ENCODE data around the gene SSTR3. TPM values are rescaled to one million over a fixed set of nuclear protein-coding genes. Genes with fewer than 3 reads are reported as not detected.
"Not testable (repeated sequence)": the region's sequence is repeated elsewhere in the genome, so short reads cannot be mapped to it uniquely, and the experiment has no call there.

Gene SSTR3
- total RNA-seq, 1 donor from 2014 or later, result not detected

DNA sequence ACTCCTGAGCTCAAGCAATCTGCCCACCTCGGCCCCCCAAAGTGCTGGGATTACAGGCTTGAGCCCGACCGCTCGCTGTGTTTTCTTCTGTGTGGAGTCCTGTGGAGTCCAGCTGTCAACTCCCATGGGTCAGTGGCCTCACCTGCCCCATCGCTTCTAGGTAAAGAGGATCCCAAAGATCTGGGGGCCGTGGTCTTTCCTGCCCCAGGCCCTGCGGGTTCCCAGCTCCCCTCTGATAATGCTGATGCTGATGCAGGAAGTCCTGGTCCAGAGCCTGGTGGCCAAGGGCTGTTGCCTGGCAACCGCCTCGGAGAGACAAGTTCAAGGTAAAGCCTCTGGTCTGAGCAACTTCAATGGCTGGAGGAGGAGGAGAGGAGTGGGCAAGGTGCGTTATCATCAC, 9.6 kb downstream of the SSTR3 start:
- no peak for DNase-seq (ENCODE audit: low read depth)
- TF ChIP-seq, protein P1, sequence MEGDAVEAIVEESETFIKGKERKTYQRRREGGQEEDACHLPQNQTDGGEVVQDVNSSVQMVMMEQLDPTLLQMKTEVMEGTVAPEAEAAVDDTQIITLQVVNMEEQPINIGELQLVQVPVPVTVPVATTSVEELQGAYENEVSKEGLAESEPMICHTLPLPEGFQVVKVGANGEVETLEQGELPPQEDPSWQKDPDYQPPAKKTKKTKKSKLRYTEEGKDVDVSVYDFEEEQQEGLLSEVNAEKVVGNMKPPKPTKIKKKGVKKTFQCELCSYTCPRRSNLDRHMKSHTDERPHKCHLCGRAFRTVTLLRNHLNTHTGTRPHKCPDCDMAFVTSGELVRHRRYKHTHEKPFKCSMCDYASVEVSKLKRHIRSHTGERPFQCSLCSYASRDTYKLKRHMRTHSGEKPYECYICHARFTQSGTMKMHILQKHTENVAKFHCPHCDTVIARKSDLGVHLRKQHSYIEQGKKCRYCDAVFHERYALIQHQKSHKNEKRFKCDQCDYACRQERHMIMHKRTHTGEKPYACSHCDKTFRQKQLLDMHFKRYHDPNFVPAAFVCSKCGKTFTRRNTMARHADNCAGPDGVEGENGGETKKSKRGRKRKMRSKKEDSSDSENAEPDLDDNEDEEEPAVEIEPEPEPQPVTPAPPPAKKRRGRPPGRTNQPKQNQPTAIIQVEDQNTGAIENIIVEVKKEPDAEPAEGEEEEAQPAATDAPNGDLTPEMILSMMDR (conservative IDR thresholded peaks at IDR 0.05; ENCODE audit: low read depth, low read length), result no peak
- no peak overlapping the region for H3K4me3 ChIP-seq (ENCODE audit: low read depth, low read length)

DNA sequence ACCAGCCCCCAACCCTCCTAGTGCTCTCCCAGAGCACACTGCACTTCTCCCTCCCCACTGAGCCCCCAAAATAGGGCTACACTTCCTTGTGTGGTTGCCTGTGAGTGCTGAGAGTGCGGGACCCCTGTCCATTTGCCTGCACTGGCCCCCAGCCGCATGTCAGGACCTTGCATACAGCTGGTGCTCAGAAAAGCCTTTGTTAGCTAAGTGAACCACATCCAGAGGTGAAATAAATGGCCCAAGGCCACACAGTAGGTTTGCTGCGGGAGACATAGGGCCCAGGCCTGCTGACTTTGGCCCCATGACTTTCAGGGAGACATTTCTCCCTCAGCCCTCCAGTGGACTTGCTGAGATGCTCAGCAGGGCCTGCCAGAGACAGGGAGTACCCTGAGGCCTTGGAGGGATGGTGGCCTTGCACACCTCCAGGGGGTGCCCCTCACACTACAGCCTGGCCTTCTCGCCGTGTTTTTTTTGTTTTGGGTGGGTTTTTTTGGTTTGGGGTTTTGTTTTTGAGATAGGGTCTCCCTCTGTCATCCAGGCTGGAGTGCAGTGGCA, 10.2 kb downstream of the SSTR3 start:
- DNase-seq (ENCODE audit: low read depth), result no peak
- TF ChIP-seq, protein P1 (conservative IDR thresholded peaks at IDR 0.05; ENCODE audit: low read depth, low read length), result no peak
- H3K4me3 ChIP-seq (ENCODE audit: low read depth, low read length), result no peak overlapping the region

GRCh38 chr22:37201443-37201820, 10.8 kb downstream of the SSTR3 start:
- not testable (repeated sequence) for H3K4me3 ChIP-seq (ENCODE audit: low read depth, low read length); DNase-seq (ENCODE audit: low read depth)

GRCh38 chr22:37199760-37200108, 12.5 kb downstream of the SSTR3 start:
- no peak for DNase-seq (ENCODE audit: low read depth)
- H3K4me3 ChIP-seq (ENCODE audit: low read depth, low read length), result peak overlapping the region; percentile 33

GRCh38 chr22:37199103-37199759, 13.0 kb downstream of the SSTR3 start:
- DNase-seq (ENCODE audit: low read depth), result no peak
- H3K4me3 ChIP-seq (ENCODE audit: low read depth, low read length), result peak overlapping the region; percentile 93
- TF ChIP-seq, protein P1 (conservative IDR thresholded peaks at IDR 0.05; ENCODE audit: low read depth, low read length), result peak; percentile 85

More at GRCh38 chr22:37199760-37200108, 12.5 kb downstream of the SSTR3 start:
- TF ChIP-seq, protein P1 (conservative IDR thresholded peaks at IDR 0.05; ENCODE audit: low read depth, low read length), result no peak

DNA sequence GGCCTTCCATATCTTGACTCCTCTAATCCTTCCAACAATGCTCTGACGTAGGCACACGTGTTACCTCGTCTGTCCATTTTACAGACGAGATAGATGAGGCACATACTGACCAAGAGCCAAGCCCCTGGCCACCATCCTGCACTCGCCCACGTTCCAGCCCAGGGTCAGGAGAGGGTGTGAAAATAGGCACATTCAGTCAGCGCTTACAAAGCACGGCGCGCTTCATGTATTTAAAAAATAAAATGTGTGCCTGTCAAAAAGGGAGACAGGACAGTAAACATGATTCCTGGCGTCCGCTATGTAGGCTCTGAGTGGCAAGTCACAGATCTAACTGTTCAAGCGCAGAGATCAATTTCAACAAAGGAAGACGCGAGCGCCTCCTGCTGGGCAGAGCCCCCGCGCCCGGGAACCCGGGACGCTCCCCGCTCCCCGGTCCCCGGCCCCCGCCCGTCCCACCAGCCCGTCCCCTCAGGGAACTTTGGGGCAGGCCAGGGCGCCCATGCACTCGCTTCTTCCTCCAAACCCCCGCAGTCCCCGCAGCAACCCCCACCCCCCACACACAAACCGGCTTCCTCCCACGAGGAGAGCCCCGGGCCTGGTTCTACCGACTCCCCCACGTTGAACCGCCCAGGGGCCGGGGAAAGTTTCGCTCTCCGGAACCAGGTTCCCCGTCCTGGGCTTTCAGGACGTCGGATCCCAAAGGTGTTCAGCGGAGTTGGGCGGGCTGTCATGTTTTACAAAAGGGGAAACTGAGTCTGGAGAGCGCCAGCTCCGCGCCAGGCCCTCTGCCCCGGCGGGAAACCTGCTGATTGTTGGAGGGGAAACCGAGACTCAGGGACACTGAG, 13.8 kb downstream of the SSTR3 start:
- no peak for DNase-seq (ENCODE audit: low read depth)
- TF ChIP-seq, protein P1 (conservative IDR thresholded peaks at IDR 0.05; ENCODE audit: low read depth, low read length), result peak; percentile 72
- H3K4me3 ChIP-seq (ENCODE audit: low read depth, low read length), result peak overlapping the region; percentile 93

DNA sequence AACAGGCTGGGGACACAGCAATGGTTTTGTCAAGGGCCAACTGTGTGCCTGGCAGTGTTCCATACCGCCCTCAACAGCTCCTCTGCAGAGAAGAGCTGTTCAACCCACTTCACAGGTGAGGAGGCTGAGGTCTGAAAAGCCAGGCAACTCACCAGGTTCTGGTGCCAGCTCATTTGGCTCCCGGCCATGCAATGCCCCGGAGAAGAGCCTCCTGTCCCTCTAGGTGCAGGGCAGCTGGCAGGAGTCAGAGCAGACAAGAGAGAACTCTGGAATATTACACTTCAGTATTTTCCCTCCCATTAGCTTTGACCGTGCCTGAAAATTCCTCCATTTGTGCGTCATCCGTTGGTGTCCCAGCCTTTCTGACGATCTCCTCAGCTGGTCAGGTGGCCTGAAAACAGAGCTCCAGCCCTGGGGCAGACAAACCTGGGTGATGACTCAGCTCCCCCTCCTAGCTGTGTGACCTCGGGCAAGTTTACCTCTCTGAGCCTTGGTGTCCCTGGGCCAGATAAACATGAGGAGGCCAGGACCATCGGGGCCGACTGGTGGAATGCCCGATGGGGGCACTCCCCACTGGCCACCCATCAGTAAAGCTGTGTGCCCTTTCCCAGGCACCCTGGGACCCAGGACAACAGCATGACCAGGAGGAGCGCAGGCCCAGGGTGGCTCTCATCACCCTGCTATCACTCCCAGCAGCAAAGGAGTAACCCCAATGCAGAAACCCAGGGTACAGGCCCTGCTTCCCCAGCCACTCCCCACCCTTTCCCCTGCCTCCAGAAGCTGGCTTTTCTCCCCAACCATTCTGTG, 14.6 kb downstream of the SSTR3 start:
- H3K4me3 ChIP-seq (ENCODE audit: low read depth, low read length), result peak overlapping the region; percentile 93
- no peak for DNase-seq (ENCODE audit: low read depth)
- TF ChIP-seq, protein P1 (conservative IDR thresholded peaks at IDR 0.05; ENCODE audit: low read depth, low read length), result no peak
